Gastrocnemius medialis (tissue), 4 donors: Measurements from ENCODE around the gene HTR4. TPM values are rescaled to one million over a fixed set of nuclear protein-coding genes. Genes with fewer than 3 reads are reported as not detected.

Experiments used
- ATAC-seq, 2 donors: fragments of 150-250 bp; one replicate each; pipeline ENCODE4 v1.9.1; 2016
- DNase-seq, 2 donors: peaks; one replicate each; pipeline ENCODE4 v3.0.0-alpha.2; 2019
- H3K27ac ChIP-seq, 4 donors: fragments of 200-600 bp; sonication (generic); 1 replicate in 1 of 4; 2 replicates in 3 of 4; pipeline ENCODE4 v1.5.1; 2016 to 2018; ENCODE audit warnings: mild to moderate bottlenecking in 2 of 4, moderate library complexity in 1 of 4
- H3K27me3 ChIP-seq, 3 donors: fragments of 200-600 bp; sonication (generic) in 2 of 3; 1 replicate in 1 of 3; 2 replicates in 2 of 3; pipeline versions ENCODE4 v1.5.1 to v1.6.0; 2016 to 2019; ENCODE audit warnings: mild to moderate bottlenecking in 1 of 3, moderate library complexity in 1 of 3
- H3K36me3 ChIP-seq, 2 donors: fragments of 200-600 bp; sonication (generic) in 1 of 2; one replicate each; pipeline ENCODE4 v1.5.1; 2017 to 2018
- H3K4me1 ChIP-seq, 2 donors: fragments of 200-600 bp; sonication (generic) in 1 of 2; one replicate each; pipeline ENCODE4 v1.5.1; 2016 to 2017; ENCODE audit warnings: mild to moderate bottlenecking in 2 of 2
- H3K4me3 ChIP-seq, 4 donors: fragments of 200-600 bp; sonication (generic) in 3 of 4; 1 replicate in 1 of 4; 2 replicates in 3 of 4; pipeline ENCODE4 v1.5.1; 2016 to 2019; ENCODE audit warnings: mild to moderate bottlenecking in 2 of 4
- H3K9me3 ChIP-seq, 3 donors: fragments of 200-600 bp; sonication (generic) in 2 of 3; 1 replicate in 1 of 3; 2 replicates in 2 of 3; pipeline ENCODE4 v1.5.1; 2016 to 2019
- POLR2A ChIP-seq, 2 donors: fragments of 450-650 bp; IDR thresholded peaks; one replicate each; pipeline ENCODE4 v1.6.1; 2017; ENCODE audit warnings: antibody characterized with exemption in 2 of 2, mild to moderate bottlenecking in 2 of 2, moderate library complexity in 2 of 2
- in situ Hi-C, 4 donors: fragments of 200-750 bp; cut with MboI; loops; one replicate each; pipeline versions ENCODE4 v1.15.0 to v1.8.0; 2017; ENCODE audit warnings: low sequenced_read_pairs in 4 of 4
- intact Hi-C: fragments of 100-400 bp; cut with DNase I; formaldehyde crosslinking; loops from one replicate; pipeline ENCODE4 v1.15.1; 2023; ENCODE audit warnings: low total_unique reads
- total RNA-seq, 4 donors: library from RNA; depleted of rRNA; stranded (reverse); fragments of >200 nt; gene quantifications; one replicate each; pipeline versions ENCODE4 v1.1.0 to v1.2.3, GENCODE V29; 2016
- TF ChIP-seq, protein P1 (sequence below), 5 experiments: fragments of 450-650 bp in 3 of 5; fragments of 200-600 bp in 2 of 5; sonication (generic) in 2 of 5; IDR thresholded peaks in 4 of 5; conservative IDR thresholded peaks in 1 of 5; 1 replicate in 4 of 5; 2 replicates in 1 of 5; pipeline ENCODE4 v1.5.1; 2016 to 2019; ENCODE audit warnings: antibody characterized with exemption in 5 of 5, mild to moderate bottlenecking in 3 of 5, moderate library complexity in 3 of 5

HTR4 gene
- total RNA-seq, 4 donors from 2014 or later: 0.41 to 0.51 TPM; not detected in 2

DNA sequence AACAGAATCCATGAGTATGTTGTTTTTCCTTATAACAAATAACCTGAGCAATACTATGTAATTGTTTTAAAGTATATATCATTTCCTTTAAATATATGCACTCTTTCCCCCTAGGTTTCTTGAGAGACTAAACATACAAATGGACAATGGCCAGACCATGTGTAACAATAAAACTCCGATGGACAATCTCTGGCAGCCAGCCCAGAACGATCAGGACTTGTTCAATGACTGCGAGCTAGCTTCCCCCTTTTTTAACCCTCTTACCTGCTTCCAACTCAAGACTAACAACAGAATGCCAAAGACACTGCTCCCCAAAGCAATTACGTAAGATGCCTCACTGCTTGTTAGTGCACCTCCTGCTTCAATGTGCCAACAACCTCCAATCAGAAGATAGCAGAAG, 94.9 kb downstream of the HTR4 start:
- Histone ChIP-seq H3K9me3 (no peaks in the 10 kb centered on the region), H3K4me3 (no peak overlapping the region), H3K27me3 (no peaks in the 10 kb centered on the region), H3K27ac (no peak overlapping the region), H3K36me3 (no peaks in the 10 kb centered on the region), H3K4me1 (no peaks in the 10 kb centered on the region)
- no peak for TF ChIP-seq POLR2A (IDR thresholded peaks at IDR 0.05)
- TF ChIP-seq, protein P1, sequence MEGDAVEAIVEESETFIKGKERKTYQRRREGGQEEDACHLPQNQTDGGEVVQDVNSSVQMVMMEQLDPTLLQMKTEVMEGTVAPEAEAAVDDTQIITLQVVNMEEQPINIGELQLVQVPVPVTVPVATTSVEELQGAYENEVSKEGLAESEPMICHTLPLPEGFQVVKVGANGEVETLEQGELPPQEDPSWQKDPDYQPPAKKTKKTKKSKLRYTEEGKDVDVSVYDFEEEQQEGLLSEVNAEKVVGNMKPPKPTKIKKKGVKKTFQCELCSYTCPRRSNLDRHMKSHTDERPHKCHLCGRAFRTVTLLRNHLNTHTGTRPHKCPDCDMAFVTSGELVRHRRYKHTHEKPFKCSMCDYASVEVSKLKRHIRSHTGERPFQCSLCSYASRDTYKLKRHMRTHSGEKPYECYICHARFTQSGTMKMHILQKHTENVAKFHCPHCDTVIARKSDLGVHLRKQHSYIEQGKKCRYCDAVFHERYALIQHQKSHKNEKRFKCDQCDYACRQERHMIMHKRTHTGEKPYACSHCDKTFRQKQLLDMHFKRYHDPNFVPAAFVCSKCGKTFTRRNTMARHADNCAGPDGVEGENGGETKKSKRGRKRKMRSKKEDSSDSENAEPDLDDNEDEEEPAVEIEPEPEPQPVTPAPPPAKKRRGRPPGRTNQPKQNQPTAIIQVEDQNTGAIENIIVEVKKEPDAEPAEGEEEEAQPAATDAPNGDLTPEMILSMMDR (IDR thresholded peaks at IDR 0.05 in 4 of 5, conservative IDR thresholded peaks at IDR 0.05 in 1 of 5): no peak
- in situ Hi-C loops (no loop called here), intact Hi-C loops (no loop called here)
- ATAC-seq: no peak
- no peak for DNase-seq

DNA sequence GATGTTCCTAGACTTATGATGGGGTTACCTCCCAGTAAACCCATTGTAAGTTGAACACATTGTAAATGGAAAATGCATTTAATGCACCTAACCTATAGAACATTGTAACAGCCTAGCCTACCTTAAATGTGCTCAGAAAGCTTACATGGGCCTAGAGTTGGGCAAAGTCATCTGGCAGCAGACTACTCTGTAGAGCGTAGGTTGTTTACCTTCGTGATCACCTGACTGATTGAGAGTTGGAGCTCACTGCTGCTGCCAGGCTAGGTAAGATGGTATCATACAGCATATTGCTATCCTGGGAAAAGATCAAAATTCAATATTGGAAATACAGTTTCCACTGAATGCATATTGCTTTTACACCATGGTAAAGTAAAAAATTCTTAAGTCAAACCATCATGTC, 95.4 kb downstream of the HTR4 start:
- in situ Hi-C loops: no loop called here
- no peak for ATAC-seq
- H3K4me3 ChIP-seq: no peak overlapping the region
- H3K4me1 ChIP-seq: no peaks in the 10 kb centered on the region
- H3K36me3 ChIP-seq: no peaks in the 10 kb centered on the region
- H3K9me3 ChIP-seq: no peaks in the 10 kb centered on the region
- intact Hi-C loops: no loop called here
- H3K27me3 ChIP-seq: no peaks in the 10 kb centered on the region
- no peak for DNase-seq
- no peak for TF ChIP-seq POLR2A (IDR thresholded peaks at IDR 0.05)
- TF ChIP-seq, protein P1 (IDR thresholded peaks at IDR 0.05 in 4 of 5, conservative IDR thresholded peaks at IDR 0.05 in 1 of 5): no peak
- no peak overlapping the region for H3K27ac ChIP-seq

DNA sequence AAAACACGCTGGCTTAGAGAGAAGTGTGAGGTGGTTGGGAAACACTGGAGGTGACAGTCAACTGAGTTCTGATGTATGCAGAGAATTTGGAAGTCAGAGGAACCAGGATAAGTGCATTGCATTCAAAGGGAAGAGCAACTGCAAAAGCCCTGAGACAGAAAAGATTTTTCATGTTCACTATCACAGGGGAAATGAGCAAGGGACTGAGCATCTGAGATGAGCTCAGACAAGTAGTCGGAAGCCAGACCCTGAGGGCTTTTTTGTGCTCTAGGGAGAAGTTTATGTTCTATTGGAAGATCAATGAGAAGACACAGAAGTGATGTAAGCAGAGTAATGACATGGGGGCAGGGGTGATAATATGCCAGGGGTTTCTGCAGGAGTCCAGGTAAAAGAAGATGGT, 97.5 kb downstream of the HTR4 start:
- in situ Hi-C loops: no loop called here
- DNase-seq: no peak
- Histone ChIP-seq H3K27ac (no peak overlapping the region), H3K36me3 (no peaks in the 10 kb centered on the region), H3K27me3 (no peaks in the 10 kb centered on the region), H3K4me1 (no peaks in the 10 kb centered on the region), H3K9me3 (no peaks in the 10 kb centered on the region), H3K4me3 (no peak overlapping the region)
- ATAC-seq: no peak
- intact Hi-C loops: no loop called here
- TF ChIP-seq, protein P1 (IDR thresholded peaks at IDR 0.05 in 4 of 5, conservative IDR thresholded peaks at IDR 0.05 in 1 of 5): no peak
- TF ChIP-seq POLR2A (IDR thresholded peaks at IDR 0.05): no peak

DNA sequence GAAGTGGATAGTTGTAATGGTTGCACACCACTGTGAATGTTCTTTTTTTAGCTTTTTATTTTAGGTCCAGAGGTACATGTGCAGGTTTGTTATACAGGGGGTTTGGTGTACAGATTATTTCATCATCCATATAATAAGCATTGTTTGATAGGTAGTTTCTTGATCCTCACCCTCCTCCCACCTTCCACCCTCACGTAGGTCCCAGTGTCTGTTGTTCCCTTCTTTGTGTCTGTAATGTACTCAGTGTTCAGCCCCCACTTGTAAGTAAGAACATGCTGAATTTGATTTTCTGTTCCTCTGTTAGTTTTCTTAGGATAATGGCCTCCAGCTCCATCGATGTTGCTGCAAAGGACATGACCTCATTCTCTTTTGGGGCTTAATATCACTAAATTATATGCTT, 99.7 kb downstream of the HTR4 start:
- intact Hi-C loops (no loop called here), in situ Hi-C loops (no loop called here)
- Histone ChIP-seq H3K36me3 (no peaks in the 10 kb centered on the region), H3K9me3 (no peaks in the 10 kb centered on the region), H3K27ac (no peak overlapping the region), H3K4me1 (no peaks in the 10 kb centered on the region), H3K4me3 (no peak overlapping the region), H3K27me3 (no peaks in the 10 kb centered on the region)
- ATAC-seq (no peak), DNase-seq (no peak)
- no peak for TF ChIP-seq POLR2A (IDR thresholded peaks at IDR 0.05)
- TF ChIP-seq, protein P1 (IDR thresholded peaks at IDR 0.05 in 4 of 5, conservative IDR thresholded peaks at IDR 0.05 in 1 of 5): no peak

DNA sequence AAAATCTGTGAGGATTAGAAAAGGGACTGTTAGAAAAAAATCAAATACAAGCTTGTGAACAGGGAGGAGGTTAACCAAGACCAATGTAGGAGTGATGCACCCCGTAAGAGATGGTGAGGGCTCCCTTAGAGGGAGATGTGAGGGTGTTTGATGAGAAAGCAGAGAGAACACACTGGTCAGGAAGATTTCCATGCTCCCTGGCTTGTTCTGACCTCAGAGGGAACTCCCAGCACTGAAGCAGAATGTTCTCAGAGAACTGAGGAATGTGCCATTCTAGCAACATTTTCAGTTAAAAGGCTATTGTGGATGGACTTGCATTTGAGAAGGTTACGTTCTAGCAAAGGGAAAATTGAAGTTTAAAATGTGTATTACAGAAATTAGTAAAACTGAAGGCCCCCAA, 110.6 kb downstream of the HTR4 start:
- H3K27me3 ChIP-seq: no peaks in the 10 kb centered on the region
- DNase-seq (no peak), ATAC-seq (peak in 1 of 2 donors; percentile 30)
- intact Hi-C loops: no loop called here
- H3K9me3 ChIP-seq: no peaks in the 10 kb centered on the region
- TF ChIP-seq, protein P1 (IDR thresholded peaks at IDR 0.05 in 4 of 5, conservative IDR thresholded peaks at IDR 0.05 in 1 of 5): no peak
- TF ChIP-seq POLR2A (IDR thresholded peaks at IDR 0.05): no peak
- in situ Hi-C loops: no loop called here
- H3K27ac ChIP-seq: no peak overlapping the region
- no peaks in the 10 kb centered on the region for H3K36me3 ChIP-seq
- no peaks in the 10 kb centered on the region for H3K4me1 ChIP-seq
- H3K4me3 ChIP-seq: no peak overlapping the region
